GM21381 (cell line): ENCODE results near the gene PRRG3.

Experiments used
- ATAC-seq: cut with Tn5 transposase; IDR thresholded peaks from one replicate; pipeline ENCODE4 v1.9.1; 2021; ENCODE audit warnings: mild to moderate bottlenecking, moderate library complexity; ENCODE audit not compliant: unreplicated experiment

PRRG3 gene

GRCh38 chrX:151704041-151704663 lies 8.9 kb downstream of the PRRG3 start:
- ATAC-seq = no peak

- ATAC-seq = no peak
Measured at GRCh38 chrX:151708821-151709220, 13.6 kb downstream of the PRRG3 start.

GRCh38 chrX:151710457-151710856 lies 15.2 kb downstream of the PRRG3 start:
- no peak for ATAC-seq

- no peak for ATAC-seq
Measured at GRCh38 chrX:151711154-151711553, 15.9 kb downstream of the PRRG3 start.

- ATAC-seq = no peak
Measured at GRCh38 chrX:151711787-151712186, 16.5 kb downstream of the PRRG3 start.

DNA sequence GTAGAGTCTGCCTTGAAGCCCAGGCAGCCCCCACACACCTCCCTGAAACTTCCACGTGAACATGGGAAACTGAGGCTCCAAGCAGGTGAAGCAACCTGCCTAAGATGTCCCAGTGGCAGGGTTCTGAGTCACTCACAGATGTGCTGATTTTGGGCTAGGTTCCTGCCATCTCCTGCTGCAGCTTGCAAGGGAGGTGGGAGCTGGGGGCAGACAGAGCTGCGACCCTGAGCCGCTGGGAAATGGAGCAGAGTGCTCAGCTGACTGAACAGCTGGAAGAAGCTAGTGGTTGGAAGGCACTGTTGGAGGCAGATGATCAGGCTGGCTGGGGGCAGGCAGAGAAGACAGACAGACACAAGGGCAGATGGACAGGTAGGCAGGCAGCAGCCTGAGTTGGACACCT lies 17.0 kb downstream of the PRRG3 start:
- ATAC-seq = no peak

GRCh38 chrX:151713849-151714248 lies 18.6 kb downstream of the PRRG3 start:
- no peak for ATAC-seq

DNA sequence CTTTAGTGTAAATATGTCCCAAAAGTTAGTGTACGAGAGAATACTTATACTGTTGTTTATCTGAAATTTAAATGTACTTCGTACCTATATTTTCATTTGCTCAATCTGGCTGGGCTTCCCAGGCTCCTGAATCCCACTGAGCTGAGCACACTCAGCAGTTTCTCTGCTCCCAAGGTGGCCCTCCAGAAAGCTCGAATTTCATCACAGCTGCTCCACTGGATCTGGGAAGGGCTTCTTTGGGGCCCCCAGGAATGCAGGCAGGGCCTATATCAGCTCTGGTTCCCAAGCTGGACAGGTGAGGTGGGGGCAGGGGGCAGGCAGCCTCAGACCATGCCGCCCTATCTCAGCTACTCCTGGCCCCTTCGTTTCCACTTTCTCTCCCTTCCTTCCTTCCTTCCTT lies 19.1 kb downstream of the PRRG3 start:
- ATAC-seq = no peak

DNA sequence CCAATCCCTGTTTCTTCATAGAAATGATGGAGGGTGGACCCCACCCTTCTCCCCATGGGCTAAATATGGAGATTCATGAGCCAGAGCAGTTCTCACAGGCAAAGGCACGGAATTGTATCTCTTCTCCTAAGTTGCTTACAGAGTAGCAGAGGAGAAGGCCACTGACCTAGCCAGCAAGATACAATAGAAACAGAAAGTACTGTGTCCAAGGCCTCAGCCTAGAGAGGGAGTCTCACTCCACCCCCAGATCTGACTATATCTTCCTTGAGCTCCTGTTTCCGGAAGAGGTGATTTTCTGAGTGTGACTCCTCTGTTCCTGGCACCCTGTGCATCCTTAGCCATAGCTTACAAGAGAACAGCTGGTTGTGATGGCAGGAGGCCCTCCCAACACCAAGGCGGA lies 20.5 kb downstream of the PRRG3 start, which contains the start of gene FATE1:
FATE1 (plus strand) TSS at position 284 of the 400 bp plus-strand sequence; CDS start at position 369, 85 bp downstream.
- no peak for ATAC-seq

DNA sequence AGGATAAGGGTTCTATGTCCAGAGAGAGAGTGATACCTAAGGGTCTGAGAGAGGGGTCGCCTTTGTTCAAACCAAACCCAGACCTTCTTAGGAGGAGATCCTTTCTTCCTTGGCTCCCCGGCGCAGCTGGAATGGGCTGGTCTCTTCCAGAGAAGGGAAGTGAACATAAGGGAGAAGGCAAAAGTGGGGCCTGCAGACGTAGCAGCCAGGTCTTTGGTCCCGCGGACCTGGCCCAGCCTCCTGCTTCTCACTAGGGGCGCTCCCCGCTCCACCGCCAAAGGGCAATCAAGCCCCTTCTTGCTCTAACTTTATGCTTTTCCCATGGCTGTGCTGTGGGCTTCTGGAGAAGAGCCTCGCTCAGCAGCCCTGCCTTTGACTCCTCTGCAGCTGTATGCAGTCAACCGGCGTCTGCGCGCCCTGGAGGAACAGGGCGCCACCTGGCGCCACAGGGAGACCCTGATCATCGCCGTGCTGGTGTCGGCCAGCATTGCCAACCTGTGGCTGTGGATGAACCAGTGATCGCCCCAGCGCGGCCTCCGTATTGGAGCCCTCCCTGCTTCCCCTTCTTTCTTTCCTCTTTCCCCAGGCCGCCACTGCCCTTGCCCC lies 27.1 kb downstream of the PRRG3 start:
- no peak for ATAC-seq

DNA sequence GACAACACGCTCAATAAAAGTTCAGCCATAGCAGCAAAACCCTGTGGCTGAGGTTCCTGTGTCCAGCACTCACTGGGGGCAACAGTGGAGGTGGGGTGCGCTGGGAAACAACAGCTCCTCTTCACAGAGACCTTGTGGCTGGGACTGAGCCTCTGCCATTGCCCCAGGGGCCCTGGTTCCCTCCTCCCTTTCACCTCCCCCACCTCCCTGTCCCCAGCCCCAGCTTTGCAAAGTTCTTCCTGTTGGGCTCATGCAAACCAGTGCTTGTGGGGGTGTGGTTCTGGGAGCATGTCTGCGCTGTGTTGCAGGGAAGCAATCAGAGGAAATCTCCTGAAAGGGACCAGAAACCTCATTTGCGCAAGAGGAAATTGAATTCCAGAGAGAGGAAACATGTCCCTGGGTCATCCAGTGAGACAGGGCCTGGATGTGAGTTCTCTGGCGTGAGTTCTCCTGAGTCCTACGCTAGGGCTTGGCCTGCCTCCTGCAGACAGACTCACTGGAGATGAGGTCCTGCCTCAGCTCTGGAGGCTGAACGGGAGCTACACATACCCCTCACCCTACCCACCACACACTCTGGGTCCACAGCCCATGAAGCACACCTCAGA lies 28.0 kb downstream of the PRRG3 start:
- ATAC-seq = no peak

GRCh38 chrX:151724563-151725337 lies 29.5 kb downstream of the PRRG3 start:
- ATAC-seq = no peak

GRCh38 chrX:151725338-151725614 lies 30.0 kb downstream of the PRRG3 start:
- no peak for ATAC-seq

GRCh38 chrX:151726751-151727150 lies 31.5 kb downstream of the PRRG3 start:
- ATAC-seq = no peak

DNA sequence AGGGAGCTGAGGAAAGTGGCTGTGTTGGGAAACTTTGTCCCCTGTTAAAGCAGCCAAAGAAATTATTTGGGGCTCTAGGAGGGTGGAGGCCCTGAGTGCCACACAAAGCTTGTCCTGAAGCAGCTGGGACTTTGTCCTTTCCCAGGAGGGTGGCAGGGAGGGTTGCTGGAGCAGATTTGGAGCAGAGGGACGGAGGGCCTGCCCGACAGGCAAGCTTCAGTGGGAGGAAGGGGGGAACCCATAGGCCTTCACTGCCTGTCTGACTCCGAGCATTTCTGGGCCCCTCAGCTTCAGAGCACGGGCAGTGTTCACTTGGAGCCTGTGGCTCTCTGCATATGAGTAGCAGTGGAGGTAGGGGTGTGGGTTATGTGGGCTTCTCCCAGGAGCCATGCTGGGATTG lies 32.1 kb downstream of the PRRG3 start:
- no peak for ATAC-seq

- no peak for ATAC-seq
Measured at GRCh38 chrX:151729056-151729725, 33.9 kb downstream of the PRRG3 start.

GRCh38 chrX:151734446-151734845 lies 39.2 kb downstream of the PRRG3 start, which contains the start of gene CNGA2:
Gene CNGA2 (plus strand): TSS chrX:151734746. CDS start chrX:151738484, 3,738 bp downstream.
- no peak for ATAC-seq

- no peak for ATAC-seq
Measured at GRCh38 chrX:151735219-151735618, 40.0 kb downstream of the PRRG3 start.

DNA sequence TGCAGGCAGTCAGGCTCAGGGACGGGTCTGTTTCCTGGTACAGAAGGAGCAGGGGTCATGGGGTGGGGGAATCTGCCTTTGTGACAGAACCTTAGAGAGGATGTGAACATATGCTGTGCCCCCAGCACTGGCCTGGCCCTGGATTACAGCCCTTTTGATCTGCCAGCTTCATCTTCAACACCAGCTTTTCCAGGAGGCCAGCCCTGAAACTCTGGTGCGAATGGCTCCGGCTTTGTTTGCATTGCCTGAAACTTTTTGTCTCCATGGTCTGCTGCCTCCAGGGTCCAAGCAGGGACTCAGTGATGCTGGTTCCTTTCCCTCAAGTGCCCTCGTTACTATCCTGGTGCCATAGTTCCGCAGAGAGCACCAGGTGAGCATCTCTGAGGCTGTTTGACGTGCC lies 41.4 kb downstream of the PRRG3 start:
- ATAC-seq = no peak

DNA sequence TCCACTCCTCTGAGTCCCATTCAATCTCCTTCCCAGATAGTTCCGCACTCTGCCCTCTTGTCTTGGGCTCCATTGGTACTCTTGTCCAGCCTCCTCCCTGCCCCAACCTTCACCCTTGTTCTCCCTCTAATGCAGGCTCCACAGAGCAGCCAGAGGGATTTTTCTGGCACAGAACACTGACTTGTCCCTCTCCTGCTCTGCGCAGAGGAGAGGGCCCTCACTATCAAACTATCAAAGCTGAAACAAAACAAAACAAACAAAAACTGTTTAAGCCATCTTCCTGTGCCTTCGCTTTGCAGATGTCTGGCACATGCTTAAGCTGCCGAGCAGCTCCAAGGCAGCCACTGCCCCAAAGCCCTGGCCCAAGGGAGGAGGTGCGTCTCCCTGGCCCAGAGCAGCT lies 42.2 kb downstream of the PRRG3 start:
- ATAC-seq = no peak

- ATAC-seq = no peak
Measured at GRCh38 chrX:151738751-151739150, 43.5 kb downstream of the PRRG3 start.
